Measurements from ENCODE around the gene ABAT.
"Not testable (repeated sequence)": the region's sequence is repeated elsewhere in the genome, so short reads cannot be mapped to it uniquely, and the experiment has no call there.

ABAT gene

DNA sequence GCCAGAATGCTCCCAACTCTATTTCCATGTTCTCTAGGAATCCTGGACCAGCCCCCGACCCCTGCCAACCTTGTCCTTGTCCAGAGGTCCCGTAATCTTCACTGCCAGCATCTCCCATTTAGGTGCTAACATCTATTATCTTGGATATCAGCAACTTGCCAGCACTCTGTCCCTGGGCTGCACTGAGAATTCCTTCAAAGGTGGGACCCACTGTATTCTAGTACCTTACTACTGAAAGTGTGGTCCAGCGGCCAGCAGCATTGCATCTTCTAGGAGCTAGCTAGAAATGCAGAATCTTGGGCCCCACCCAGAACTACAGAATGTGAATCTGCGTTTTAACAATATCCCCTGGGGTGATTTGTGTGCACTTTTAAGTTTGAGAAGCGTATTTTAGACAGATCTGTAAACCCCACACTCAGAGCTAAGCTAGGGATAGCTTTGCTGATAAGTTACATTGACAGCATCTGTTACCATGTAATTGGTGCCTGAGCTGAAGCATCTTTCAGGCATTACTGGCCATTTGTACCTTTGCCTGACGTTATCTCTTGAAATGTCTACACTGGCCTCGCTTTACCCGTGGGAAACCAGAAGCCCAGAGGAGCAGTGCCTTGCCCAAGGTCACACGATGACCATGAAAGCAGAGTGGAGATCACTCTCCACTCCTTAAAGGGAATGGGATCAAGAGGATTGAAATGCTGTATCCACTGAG, 8.3 kb downstream of the ABAT start:
- no peak for DNase-seq

GRCh38 chr16:8683640-8684039, 9.2 kb downstream of the ABAT start:
- no peak for DNase-seq

GRCh38 chr16:8685617-8686016, 11.2 kb downstream of the ABAT start:
- DNase-seq = no peak

DNA sequence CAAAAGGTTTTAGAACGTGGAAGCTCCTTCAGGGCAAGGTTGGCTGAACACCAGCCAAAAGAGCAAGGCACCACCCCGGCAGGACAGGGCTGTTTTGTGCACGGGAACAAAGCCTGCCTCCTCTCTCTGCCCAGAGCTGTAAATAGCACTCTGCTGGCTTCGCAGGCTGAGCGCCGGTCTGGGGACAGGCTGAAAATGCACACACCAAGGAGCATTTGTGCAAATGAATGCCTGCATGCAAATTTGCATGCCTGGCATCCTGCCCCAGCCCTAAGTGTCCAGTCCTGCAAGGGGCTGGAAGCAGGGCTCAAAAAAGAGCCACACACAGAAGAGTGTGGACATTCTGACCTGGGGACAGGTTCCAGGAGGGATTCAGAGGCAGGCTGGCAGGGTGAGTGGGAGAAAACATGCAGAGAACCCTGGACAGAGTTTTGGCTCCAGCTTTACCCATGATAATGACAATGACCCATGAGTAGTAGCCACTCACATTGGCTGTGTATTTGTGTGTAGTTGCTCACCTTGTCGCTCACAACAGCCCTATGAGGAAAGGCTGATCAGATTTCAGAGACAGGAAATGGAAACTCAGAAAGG, 11.7 kb downstream of the ABAT start:
- DNase-seq = no peak

- DNase-seq = no peak
These were observed 12.5 kb downstream of the ABAT start for GRCh38 chr16:8686879-8687278.

- DNase-seq = no peak
These were observed 15.3 kb downstream of the ABAT start for GRCh38 chr16:8689686-8690085.

- no peak for DNase-seq
These were observed 17.3 kb downstream of the ABAT start for GRCh38 chr16:8691728-8692127.

DNA sequence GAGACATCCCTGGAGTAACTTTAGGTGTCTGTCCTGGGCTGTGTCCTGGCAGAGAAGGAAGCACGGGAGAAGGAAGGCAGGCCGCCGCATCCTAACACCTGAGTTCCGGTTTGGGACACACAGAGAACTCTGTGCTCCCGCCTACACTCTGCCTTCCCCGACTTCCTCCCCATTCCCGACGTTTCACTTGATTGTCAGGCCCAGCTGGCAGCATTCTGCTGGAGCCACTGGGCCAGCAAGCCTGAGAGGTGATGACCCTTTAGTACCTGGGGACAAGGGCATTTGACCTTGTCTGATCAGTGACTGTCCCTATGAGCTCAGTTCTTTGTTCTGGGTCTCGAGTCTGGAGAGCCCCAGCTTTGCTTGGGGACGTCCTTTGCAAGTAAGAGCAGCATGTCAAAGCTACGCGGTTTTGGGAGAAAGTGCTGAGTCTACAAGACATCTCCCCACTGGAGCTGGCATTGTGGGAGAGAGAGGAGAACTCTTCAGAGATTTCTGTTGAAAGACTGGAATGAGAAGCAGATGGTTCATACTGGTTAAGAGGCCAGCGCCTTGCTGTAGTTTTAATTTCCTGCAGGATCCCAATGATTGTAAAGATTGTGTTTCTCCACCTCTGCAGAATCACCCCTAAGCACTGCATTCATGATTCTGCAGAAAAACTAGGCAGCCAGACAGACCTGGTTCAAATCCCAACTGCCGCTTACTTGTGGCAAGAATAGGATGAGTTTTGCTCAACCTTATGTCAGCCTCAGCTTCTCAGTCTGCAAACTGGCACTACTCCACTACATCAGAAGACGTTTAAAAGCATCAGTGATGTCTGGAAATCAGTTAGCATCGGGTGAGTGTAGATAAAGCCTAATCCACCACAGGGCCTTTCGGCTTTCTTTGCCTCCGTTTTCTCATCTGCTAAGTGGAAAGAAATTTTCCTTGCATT, 20.6 kb downstream of the ABAT start:
- DNase-seq = no peak

DNA sequence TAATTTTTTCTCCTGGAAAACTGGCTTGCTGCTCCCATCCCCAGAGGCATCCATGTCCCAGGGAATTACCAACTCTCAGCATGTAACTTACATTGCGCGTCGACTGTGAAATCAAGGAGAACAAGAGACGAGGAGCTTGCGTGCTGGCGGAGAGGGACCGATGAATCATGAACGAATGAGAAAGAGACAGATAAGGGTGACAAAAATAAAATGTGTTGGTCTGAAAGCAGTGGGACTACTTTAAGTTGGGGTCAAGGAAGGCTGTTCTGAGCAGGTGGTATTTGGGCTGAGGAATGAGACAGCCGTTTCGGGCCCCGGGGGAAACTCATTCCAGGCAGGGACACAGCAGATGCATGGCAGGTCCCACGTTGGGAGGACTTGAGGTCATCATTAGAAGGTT, 22.5 kb downstream of the ABAT start:
- no peak for DNase-seq

DNA sequence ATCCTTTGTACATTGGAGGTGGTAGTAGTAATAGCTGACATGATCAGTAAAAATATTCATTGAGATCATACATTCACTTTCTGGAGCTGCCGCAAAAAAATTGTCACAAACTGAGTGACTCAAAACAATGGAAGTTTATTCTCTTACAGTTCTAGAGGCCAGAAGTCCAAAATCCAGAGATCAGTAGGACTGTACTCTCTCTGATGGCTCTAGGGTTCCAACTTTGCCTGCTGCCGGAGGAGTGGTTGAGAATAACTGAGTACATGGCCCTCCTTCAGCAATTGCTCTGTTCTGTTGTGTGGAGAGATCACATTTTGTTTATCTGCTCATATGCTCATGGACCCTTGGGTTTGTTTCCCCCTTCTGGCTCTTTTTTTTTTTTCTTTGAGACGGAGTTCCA, 23.5 kb downstream of the ABAT start:
- DNase-seq = no peak

GRCh38 chr16:8703693-8704092, 29.3 kb downstream of the ABAT start:
- no peak for DNase-seq

DNA sequence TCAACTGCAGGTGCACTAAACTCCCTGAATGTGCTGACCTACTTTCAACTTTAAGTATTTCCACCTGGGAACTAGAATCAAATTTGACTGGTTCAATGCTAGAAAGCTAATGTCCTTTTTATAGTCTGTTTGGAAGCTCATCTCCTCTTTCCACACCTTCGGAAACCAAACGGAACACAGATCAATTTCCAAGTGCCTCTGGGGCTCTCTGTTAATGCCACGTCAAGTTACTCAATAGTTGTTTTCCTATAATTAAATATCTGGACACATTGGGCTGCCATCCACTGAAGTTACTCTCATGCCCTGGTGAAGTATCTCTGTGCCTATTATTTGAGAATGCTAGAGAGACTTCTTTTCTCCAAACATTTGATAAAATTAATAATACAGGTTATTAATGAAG, 29.7 kb downstream of the ABAT start:
- no peak for DNase-seq

GRCh38 chr16:8705100-8705822, 30.8 kb downstream of the ABAT start:
- DNase-seq = not testable (repeated sequence)

DNA sequence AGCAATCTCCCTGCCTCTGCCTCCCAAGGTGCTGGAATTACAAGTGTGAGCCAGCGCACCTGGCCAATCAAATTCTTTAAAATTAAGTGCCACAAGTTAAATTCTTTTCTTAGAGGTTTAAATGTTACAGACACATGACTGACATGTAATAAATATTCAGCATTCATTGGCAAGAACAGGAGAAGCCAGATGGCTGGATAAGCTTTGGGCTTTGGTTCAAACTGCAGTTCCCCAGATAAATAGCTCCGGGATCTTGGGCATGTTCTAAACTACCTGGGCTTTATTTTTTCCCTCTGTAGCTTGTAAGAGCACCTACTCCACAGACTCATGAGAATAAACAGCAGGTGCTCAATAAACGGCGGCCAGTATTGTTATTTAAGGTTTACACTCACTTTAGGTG, 34.1 kb downstream of the ABAT start:
- DNase-seq = no peak

DNA sequence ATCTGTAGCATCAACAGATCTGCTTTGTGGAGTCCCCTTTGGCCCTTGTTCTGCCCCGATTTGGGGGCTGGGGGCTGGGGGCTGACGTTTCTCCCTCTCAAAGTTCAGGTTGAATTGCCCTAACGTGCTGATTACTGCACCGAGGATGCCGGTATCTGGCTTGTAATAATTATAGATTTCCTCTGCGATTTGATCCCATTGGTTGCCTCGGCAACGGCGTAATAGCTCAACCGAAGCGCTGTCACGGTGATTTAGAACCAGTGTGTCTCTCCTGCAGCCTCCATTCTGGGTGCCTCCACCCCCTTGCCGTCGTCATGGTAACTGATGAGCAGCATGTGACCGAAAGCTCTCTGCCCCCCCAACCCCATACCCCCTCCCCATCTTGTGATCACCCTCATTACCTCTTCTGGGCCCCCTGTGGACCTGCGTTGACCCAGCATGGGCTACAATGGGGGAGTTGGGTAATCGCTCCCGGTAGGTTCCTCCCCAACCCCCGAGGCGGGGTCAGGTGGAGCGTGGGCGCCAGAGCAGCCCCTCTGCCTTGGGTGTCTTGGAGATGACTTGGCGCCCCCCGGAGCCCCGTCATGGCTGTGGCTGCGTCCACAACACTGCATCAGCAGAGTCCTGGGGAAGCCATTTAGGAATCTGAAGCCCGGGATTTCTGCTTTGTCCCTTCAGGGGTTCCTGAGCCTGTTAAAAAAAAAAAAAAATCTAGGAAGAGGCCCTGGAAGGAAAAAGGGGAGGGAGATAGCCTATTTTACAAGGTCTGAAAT, 38.4 kb downstream of the ABAT start:
- DNase-seq = no peak

- no peak for DNase-seq
These were observed 39.3 kb downstream of the ABAT start for GRCh38 chr16:8713635-8714172.

DNA sequence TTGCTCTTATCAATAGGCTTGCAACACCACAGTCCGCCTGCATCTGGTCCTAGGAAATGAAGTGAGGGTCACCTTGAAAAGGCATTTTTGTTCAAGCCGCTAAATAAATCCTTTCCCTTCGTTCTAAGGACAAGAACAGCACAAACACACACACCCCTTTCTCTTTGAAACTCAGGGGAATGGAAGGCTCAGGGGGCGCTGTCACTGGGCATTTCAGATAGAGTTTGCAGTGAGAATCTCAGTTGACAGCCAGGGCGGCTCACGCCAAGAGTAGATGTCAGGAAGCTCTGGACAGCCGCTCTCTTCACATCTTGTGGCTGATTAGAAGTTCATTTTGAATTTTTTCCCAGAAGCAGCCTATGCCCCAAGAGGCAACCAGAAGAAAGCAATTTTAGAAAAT, 39.8 kb downstream of the ABAT start:
- DNase-seq = no peak

- DNase-seq = no peak
These were observed 40.4 kb downstream of the ABAT start for GRCh38 chr16:8714807-8715206.

GRCh38 chr16:8716052-8716451, 41.6 kb downstream of the ABAT start:
- DNase-seq = no peak

DNA sequence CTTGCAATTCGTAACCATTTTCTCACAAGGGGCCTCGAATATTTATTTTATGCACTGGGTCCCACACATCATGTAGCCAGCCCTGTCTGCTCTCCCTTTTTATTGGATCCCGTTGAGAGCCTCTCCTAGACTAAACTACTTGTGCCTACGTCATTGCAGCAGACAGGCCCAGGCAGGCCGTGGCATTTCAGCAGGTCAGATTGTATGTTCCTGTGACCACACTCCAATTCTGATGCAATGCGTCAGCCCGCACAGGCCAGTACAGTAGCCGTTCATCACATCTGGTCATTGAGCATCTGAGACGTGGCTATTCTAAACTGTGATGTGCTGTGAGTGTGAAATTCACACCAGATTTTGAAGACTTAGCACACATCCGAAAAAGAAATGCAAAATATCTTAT, 42.2 kb downstream of the ABAT start:
- DNase-seq = no peak

GRCh38 chr16:8717469-8717868, 43.1 kb downstream of the ABAT start:
- no peak for DNase-seq

DNA sequence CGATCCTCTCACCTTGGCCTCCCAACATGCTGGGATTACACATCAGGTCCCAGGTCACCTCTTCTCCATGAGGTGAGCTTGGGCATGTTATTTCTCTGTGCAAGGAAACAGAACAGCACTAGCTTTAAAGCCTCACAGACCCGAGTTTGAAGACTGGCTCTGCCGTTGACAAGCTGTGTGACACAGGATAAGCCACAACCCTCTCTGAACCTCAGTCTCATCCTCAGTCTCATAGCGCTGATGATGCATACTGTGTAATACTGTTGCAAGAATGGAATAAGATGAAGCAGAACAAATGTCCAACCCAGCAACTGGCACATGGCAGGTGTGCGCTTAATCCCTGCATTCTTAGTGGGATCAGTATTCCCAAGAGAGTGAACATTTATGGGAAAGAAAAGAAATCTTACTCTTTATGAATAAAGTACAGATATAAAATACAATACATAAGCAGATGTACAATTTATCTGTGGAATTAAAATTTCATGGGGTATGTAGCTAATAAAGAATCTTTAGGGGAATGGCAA, 43.5 kb downstream of the ABAT start:
- no peak for DNase-seq
